ENCODE results near the gene ALDH3B1.
A peak's percentile ranks its signal among the peaks of the same experiment; 100 is the strongest.

Gene ALDH3B1

DNA sequence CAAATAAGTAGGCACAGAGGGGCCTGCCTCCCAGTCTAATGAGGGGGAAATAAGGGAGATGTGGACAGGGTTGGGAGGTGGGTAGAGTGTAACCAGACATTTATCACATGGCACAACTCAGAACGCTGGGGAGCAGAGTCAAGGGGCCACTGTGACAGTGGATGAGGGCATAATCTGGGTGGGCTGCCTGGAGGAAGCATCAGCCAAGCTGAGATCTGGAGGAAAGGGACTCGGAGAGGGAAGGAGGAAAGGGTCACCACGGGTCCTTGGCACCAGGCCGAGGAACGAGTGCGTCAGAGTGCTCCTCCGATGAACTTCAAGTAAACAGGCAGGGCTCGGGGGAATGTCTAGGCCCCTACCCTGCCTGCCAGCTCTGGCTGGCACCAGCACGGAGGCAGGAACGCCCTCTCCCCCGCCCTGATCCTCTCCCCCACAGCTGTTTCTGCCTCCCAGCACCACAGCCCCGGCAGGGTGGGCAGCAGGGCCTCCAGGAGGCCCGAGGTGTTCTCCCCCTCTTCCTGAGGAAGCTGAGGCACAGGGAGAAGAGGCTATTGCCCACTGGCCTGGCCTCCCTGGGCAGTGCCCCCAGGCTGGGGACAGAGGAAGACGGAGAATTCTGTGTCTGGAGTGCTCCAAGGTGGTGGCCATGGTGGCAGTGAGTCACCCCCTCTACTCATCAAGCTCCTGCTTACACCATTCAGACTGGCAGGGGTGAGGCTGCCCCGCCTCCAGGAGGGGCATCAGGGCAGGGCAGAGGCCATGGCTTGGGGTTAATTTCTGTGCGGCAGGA, 4.2 kb downstream of the ALDH3B1 start:
- peak in 1 of 2 experiments; percentile 15 for DNase-seq

DNA sequence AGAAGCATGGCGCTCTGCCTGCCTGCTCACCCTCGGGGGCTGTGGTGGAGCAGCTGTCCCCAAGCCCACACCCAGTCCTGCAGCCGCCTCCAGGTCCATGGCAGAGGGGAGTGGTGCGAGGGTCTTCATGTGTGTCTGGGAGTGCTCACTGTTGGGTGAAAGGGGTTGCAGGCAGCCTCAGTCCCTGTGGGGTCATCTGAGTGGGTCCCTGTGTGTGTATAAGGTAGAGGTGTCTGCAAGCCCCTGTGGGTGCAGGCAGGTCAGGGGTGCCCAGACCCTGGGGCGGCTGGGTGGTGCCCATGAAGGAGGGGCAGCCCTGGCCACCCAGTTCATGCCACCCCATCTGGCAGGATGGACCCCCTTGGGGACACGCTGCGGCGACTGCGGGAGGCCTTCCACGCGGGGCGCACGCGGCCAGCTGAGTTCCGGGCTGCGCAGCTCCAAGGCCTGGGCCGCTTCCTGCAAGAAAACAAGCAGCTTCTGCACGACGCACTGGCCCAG, 4.9 kb downstream of the ALDH3B1 start:
- DNase-seq, result no peak

DNA sequence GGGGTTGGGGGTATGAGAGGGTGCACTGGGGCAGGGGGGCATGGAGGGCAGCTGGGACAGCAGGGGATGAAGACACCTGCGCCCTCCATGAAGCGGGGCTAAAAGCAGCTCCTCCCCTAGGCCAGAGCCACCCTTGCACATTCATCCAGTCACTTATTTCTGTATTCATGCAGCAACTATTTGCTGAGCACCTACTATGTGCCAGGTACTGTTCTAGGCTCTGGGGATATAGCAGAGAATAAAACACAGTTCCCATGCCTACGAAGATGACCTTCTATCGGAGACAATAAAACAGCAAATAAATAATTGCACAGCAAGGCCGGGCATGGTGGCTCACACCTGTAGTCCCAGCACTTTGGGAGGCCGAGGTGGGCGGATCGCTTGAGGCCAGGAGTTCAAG, 5.3 kb downstream of the ALDH3B1 start:
- no peak for DNase-seq

DNA sequence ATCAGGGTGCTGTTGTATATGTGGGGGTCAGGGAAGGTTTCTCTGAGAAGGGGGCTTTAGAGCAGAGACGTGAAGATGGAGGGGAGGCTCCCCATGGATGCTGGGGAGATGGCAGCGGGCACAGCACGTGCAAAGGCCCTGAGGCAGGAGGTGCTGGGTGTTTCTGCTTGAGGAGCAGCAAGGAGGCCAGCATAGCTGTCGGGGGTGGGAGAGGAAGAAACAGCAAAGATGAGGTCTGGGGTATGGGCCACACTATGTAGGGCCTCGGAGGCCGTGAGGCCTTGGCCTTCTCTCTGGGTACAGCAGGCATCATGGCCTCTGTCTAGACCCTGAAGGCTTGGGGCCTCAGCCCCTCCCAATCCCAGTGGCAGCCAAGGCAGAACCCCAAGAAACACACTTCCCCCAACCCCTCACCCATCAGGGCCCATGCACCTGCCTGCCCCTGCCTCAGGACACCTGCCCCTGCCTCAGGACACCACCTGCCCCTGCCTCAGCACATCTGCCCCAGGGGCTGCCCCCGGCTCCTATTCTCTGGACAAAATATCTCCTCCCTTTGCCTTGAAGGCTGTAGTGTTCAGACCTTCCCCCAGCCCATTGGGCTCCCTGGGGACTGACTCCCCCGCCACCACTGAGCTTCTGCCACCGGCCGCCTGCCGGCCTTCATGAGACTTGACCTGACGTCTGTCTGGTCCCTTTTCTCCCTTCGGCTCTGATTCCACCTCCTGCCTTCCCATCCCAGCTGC, 6.2 kb downstream of the ALDH3B1 start:
- no peak for DNase-seq

DNA sequence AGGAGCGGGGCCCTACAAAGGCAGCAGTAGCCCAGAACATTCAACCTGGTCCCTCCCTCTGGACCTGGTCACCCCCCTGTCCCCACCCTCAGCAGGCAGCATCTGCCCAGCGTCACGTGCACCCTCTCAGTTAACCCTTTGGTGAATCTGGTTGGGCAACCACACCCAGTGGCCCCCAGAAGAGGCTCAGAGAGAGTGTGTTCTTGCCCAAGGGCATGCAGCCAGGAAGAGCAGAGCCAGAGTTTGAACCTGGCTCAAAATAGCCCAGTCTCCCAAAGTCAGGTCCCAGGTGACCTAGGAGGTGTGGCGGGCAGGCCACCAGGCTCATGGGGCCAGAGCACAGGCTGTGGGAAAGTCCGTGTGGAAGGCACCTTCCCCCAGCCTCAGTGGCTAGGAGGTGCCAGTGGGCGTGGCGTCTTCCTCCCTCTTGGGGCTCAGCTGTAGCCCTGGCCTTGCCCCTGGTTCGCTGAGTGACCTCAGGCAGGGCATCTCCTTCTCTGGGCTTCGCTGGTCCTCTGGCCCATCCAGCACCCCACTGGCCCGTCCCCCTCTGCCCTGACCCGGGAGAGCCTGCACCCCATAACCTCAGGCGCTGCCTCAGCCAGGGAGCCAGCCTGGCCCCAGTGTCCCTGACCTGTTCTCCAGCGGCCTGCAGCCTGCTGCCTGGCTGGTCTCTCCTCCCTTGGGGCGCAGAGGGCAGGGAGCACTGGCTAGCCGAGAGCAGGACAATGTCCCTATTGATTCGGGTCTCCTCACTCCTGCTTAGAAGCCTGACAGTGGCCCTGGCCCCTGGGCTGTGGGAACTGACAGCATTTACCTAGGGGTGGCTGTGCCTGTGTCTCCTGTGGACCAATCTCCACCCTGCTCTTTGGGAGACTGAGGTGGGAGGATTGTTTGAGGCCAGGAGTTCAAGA, 7.0 kb downstream of the ALDH3B1 start:
- DNase-seq, result no peak

DNA sequence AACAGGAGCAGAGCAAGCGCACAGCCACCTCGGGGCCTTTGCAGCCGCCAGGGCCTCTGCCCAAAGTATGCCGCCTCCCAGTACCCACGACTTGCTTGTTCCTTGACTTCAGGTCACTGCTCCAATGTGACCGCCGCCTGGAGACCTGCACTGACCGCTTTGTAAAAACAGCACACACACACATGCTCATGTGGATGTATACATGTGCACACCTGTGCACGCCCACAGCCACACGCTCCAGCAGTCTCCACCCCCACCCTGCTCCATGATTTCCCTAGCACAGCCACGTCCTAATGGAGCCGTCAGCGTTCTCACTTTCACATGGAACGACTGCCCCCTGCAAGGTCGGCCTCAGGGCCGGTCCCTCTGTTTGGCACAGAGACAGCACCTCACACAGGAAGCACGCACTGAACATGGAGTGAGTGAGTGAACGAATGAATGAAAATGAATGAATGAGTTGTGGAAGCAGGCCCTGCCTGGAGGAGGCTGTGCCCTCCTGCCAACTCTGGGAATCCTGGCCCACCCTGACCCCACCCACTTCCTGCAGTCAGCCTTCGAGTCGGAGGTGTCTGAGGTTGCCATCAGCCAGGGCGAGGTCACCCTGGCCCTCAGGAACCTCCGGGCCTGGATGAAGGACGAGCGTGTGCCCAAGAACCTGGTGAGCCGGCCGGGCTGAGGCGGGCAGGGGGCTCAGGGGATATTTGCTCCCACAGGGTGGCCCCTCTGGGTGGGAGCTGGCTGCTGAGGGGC, 8.0 kb downstream of the ALDH3B1 start:
- no peak for DNase-seq

DNA sequence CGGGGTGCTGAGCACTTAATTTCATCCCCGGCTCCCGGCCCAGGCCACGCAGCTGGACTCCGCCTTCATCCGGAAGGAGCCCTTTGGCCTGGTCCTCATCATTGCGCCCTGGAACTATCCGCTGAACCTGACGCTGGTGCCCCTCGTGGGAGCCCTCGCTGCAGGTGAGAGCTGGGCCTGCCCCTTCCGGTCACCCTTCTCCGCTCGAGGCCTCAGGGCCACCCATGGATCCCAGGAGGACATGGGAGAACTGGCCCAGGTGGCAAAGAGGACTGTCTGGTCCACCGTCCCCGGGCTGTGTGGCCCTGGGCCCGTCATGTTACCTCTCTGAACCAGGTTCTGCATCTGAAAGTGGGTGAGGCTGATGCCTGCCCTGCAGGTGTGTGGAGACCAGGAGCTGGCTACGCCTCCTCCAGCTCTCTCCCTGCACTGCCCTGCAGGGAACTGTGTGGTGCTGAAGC, 8.6 kb downstream of the ALDH3B1 start:
- no peak for DNase-seq

DNA sequence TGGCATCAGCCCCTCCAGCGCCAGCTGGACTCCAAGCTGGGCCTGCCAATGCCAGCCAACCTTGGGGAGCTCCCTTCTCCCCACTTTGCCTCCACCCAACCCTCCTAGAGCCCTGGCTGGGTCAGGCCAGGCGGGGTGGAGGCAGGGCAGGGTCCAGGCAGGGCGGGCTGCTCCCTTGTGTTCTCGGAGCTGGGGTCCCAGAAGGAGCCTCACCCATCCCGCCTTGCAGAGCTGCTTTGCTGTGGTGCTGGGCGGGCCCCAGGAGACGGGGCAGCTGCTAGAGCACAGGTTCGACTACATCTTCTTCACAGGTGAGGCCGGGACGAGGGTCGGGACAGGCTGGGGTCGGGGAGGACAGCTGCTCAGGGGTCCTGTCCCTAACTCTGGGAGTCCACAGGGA, 9.4 kb downstream of the ALDH3B1 start:
- DNase-seq, result no peak

DNA sequence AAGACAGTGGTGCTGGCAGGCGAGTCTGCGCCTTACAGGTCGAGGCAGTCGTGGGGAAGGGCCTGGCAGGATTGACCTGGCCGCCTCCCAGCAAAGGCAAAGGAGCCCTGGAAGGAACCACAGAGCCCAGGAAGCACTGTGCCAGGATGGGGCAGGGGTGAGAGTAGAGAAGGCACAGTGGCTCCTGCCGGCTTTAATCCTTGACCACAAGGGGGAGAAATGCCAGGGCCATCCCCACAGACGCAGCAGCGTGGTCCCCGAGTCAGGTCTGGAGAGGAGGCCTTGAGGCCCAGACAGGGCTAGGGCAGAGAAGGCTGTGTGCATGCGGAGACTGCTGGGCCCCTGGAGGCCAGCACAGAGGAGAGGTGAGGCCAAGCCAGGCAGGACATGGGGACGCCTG, 10.4 kb downstream of the ALDH3B1 start:
- no peak for DNase-seq

DNA sequence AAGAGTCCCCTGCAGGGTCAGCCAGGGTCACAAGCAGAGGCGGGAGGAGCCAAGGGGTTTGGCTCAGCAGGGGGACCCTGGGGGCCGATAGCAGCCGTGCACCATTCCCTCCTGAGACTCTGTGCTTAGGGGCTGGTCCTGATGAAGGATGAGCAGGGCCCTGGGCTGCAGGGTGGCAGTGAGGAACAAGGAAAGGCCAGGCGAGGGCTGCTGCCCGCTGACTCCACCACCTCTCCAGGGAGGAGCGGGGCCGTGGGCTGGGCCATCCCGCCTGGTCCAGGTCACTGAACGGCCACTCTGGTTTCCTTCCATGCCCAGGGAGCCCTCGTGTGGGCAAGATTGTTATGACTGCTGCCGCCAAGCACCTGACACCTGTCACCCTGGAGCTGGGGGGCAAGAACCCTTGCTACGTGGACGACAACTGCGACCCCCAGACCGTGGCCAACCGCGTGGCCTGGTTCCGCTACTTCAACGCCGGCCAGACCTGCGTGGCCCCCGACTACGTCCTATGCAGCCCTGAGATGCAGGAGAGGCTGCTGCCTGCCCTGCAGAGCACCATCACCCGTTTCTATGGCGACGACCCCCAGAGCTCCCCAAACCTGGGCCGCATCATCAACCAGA, 11.2 kb downstream of the ALDH3B1 start:
- no peak for DNase-seq

DNA sequence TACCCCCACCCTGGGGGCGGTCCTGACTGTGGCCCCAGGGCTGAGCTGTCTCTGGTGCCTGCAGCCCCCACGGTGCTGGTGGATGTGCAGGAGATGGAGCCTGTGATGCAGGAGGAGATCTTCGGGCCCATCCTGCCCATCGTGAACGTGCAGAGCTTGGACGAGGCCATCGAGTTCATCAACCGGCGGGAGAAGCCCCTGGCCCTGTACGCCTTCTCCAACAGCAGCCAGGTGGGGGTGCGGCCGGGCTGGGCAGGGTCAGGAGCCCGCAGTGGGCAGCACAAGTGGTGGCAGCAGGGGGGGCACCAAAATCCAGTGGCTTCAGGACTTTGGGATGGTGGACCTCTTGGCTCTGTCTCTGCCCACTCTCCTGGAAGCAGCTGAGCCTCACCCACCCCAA, 12.4 kb downstream of the ALDH3B1 start:
- no peak for DNase-seq

DNA sequence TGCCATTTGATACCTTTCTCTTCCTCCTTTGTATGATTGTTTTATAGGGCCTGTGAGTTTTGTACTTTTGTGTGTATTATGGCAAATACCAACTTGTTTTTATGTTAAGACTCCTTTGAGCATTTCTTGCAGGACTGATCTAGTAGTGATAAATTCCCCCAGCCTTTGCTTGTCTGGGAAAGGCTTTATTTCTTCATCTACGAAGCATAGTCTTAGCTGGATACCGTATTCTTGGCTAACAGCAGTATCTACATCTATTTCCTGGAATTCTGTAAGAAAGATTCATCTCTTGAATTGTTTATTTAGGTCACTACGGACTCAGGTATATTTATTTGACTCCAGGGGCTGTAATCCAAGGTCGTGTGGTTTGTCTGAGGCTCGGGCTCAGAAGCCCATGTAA, 14.4 kb downstream of the ALDH3B1 start:
- DNase-seq, result no peak

DNA sequence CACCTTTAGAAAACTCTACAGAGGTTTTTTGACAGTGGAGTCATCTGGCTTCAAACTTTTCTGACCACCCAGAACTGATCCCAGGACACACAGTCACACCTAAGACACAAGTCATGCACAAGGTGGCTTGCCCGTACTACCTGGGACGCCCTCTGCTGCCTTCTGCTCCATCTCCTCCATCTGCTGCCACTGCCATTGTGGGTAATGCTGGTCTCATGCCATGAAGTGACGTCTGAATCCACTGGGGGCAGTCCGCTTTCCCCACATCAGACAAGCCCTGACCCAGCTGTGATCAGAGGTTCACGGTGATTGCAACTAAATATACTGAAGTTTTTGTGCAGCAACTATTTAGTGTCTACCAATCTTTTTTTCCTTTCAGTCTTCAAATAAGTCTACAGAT, 14.9 kb downstream of the ALDH3B1 start:
- DNase-seq, result peak in 1 of 2 experiments; percentile 10

DNA sequence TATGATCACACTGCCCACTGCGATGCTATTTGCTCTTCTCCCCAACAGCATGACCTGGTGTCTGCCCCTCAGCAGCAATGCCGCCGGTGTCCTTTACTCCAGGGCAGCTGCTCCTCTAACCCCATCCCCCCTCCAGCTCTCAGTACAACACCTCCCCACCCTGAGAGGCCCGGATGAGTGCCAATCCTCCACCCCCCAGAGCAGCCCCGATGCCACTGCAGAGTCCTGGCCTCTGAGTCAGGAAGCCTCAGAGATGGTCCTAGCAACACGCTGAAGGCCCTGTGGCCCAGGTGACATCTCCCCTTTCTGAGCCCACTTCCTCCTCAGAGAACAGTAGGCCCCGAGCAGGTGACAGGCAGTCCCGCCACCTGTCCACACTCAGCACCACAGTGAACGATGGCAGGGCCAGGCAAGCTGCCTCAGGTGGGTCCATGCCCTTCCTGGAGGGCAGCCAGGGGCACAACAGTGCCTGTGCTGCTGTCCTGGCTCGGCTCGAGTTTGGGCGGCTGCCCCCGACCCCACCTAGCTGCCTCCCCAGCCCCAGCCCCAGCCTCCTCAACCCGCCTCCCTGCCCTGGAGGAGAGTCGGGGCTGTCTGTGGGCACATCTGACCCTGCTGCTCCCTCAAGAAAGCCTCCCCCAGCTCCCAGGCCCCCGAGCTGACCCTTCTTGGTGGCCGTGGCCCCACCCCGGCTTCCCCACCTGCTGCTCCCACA, 16.4 kb downstream of the ALDH3B1 start:
- DNase-seq, result no peak

DNA sequence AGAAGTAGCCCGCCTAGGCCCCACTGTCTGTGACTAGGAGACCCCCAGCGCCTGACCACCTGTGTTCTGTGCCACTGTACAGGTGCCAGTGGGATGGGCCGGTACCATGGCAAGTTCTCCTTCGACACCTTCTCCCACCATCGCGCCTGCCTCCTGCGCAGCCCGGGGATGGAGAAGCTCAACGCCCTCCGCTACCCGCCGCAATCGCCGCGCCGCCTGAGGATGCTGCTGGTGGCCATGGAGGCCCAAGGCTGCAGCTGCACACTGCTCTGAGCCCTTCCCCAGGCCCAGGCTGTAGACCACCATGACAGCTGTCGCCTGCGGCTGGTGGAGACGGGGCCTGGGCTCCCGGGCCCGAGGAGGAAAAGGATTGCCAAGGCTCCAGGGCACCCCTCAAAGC, 17.5 kb downstream of the ALDH3B1 start:
- DNase-seq, result no peak

DNA sequence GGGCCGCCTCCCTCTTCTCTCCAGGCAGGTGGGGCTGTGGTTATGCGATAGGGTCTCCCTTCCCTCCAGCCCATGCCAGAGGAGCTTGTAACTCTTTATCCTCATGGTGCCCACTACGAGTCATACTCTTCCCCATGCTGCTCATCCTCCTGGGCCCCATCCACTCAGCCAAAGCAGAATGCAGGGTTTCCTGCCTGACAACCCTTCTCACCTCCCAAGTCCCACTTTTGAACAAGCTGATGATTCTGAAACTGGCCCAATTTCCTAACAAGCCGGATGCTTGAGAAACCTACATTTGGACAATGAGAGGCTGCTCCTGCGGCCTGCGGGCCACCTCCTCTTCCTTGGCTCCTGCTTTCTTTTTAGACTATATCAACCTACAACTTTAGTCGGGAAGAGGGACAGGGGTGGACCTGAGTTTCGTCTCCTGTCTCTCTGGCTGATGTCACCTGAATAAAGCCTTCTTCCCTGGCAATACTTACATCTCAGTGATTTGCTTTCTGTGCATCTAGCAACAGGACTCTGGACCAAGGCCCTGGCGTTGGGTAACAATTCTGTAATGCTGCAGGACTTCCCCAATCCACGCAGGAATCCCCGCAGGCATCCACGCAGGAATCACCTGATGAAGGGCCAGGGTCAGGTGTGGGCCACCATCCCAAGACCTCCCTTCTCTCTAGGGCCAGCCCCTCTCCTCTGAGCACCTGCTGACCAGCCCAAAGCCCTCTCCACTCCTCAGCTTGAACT, 18.8 kb downstream of the ALDH3B1 start:
- no peak for DNase-seq

DNA sequence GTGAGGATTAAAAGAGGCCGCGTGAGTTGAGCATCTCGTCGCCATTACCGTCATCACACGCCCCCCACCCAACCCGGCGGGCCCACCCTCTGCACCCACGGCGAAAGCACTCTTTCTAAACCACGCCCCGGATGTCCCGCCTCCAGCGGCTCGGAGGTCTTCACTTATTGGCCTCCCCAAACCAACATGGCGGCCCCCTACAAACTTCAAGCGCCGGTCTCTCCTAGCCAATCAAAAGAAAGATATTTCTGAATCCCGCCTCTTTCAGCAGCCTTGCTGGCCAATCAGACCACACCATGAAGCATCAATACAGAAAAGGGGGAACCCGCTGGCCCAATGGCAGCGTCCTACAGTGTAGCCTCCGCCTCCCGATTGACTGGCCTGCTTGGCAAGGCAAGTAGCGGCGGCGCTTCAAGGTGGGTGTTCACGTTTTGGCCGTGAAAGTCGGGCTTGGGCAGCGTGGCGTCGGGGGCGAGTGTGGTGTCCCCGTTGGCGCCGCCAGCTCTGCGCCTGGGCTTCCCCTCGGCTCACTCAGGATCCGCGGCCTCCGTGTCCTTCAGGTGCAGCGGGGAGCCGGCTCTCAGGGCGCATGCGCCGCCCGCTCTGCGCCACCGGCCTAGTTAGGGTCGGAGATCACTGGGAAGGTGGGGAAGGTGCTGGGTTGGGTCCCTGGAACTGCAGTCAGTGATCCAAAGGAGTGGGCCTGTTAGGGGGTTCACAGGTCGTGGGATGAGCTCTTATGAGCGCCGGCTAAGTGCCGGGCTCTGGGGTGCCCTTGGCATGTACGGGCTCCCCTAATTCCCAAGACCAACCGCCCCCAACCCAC, 20.4 kb downstream of the ALDH3B1 start, which contains the start of gene NDUFS8:
Gene NDUFS8 (plus strand): TSS at position 364 of the 826 bp plus-strand sequence. CDS start 1,471 bp downstream, outside the sequence.
- peak; percentile 99 for DNase-seq

DNA sequence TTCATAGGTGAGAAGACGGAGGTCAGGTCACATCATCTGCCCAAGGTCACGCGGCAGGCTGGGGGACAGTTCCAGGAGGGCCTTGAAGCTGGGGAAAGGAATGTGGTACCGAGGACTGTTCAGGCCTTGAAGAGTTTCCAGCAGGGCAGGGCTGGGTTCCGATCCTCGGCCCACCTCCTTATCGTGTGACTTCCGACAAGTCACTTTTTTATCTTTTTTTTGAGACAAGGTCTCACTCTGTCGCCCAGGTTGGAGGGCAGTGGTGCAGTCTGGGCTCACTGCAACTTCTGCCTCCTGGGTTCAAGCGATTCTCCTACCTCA, 21.0 kb downstream of the ALDH3B1 start:
- DNase-seq, result no peak

DNA sequence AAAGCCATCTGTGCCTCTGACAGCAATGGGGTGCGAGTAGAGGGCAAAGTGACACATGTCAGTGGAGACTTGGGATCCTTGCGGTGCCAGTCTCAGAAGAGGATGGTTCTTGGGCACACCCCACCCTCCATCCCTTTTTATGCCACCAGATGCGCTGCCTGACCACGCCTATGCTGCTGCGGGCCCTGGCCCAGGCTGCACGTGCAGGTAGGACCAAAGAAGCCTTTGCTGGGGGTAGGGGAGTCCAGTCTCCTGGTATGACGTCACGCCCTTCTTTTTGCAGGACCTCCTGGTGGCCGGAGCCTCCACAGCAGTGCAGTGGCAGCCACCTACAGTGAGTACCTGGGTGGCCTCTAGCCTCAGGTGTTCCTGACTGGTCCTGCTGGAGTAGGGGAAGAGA, 21.9 kb downstream of the ALDH3B1 start:
- DNase-seq, result no peak
